ENCODE data around the gene NDUFS5. TPM values are rescaled to one million over a fixed set of nuclear protein-coding genes. Genes with fewer than 3 reads are reported as not detected.
"Not testable (repeated sequence)": the region's sequence is repeated elsewhere in the genome, so short reads cannot be mapped to it uniquely, and the experiment has no call there.

The NDUFS5 gene
- total and polyA plus RNA-seq, 7 donors, result 525 to 1,407 (median 656) TPM

DNA sequence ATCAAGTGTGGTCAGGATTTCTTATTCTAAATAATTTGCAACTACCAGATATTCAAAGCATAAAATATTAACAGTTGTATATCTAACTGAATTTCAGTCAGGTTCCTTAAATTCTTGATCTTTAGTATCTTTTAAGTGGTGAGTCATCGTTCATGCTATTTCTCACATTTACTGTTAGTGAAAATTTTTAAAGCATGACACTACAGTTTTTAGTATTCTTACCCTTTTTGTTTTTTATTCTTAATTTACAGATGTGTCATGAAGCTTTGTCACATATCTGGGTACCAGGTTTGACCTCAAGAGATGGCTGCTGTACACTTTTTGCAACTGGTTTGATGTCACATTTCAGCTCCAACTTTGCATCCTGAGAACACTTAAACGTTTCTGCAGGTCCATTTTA lies 22.4 kb upstream of the NDUFS5 start:
- H3K27me3 ChIP-seq, result no peaks in the 10 kb centered on the region
- no peak overlapping the region for H3K27ac ChIP-seq
- no peaks in the 10 kb centered on the region for H3K9me3 ChIP-seq
- WGBS, 2 donors, result 53 to 65% methylated on average over 2 of the region's 2 CpGs
- DNase-seq, result no peak
- no peak for TF ChIP-seq POLR2AphosphoS5 (IDR thresholded peaks at IDR 0.05)
- intact Hi-C loops (cut with DNase I), result no loop called here
- peaks cover 0 to 4% (median 0%) of the 10 kb centered on the region in 4 donors for H3K4me1 ChIP-seq
- H3K4me3 ChIP-seq, result no peak overlapping the region
- H3K36me3 ChIP-seq, result peaks cover 36 to 100% (median 69%) of the 10 kb centered on the region in 4 donors

DNA sequence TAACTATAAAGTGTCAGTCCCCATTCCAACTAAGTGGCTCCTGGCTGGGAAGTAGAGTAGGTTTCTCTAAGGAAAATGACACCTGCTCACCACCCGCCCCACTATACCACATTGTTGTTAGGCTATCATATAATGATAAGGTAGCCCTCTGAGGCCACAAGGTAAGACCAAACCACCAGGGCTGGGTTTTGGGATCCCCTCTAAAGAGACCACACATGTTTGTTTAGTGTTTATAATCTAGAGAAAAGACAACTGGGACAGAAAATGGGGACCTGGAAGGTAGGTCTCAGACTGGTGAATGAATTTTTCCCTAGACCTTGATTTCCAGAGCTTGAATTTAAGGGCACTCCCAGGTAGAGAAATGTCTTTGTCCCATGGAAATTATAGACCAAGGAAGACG lies 19.9 kb upstream of the NDUFS5 start:
- TF ChIP-seq POLR2A (IDR thresholded peaks at IDR 0.05) (no peak), EP300 (IDR thresholded peaks at IDR 0.05) (no peak), POLR2AphosphoS5 (IDR thresholded peaks at IDR 0.05) (no peak)
- TF ChIP-seq, protein P1, sequence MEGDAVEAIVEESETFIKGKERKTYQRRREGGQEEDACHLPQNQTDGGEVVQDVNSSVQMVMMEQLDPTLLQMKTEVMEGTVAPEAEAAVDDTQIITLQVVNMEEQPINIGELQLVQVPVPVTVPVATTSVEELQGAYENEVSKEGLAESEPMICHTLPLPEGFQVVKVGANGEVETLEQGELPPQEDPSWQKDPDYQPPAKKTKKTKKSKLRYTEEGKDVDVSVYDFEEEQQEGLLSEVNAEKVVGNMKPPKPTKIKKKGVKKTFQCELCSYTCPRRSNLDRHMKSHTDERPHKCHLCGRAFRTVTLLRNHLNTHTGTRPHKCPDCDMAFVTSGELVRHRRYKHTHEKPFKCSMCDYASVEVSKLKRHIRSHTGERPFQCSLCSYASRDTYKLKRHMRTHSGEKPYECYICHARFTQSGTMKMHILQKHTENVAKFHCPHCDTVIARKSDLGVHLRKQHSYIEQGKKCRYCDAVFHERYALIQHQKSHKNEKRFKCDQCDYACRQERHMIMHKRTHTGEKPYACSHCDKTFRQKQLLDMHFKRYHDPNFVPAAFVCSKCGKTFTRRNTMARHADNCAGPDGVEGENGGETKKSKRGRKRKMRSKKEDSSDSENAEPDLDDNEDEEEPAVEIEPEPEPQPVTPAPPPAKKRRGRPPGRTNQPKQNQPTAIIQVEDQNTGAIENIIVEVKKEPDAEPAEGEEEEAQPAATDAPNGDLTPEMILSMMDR (IDR thresholded peaks at IDR 0.05), result no peak
- H3K27me3 ChIP-seq, result no peaks in the 10 kb centered on the region
- WGBS, 2 donors, result 81 to 97% methylated on average over 2 of the region's 2 CpGs
- no peak overlapping the region for H3K4me3 ChIP-seq
- H3K9me3 ChIP-seq, result no peaks in the 10 kb centered on the region
- intact Hi-C loops (cut with DNase I), result no loop called here
- DNase-seq, result no peak
- H3K36me3 ChIP-seq, result peaks cover 35 to 98% (median 62%) of the 10 kb centered on the region in 4 donors
- no peaks in the 10 kb centered on the region for H3K4me1 ChIP-seq
- no peak overlapping the region for H3K27ac ChIP-seq

DNA sequence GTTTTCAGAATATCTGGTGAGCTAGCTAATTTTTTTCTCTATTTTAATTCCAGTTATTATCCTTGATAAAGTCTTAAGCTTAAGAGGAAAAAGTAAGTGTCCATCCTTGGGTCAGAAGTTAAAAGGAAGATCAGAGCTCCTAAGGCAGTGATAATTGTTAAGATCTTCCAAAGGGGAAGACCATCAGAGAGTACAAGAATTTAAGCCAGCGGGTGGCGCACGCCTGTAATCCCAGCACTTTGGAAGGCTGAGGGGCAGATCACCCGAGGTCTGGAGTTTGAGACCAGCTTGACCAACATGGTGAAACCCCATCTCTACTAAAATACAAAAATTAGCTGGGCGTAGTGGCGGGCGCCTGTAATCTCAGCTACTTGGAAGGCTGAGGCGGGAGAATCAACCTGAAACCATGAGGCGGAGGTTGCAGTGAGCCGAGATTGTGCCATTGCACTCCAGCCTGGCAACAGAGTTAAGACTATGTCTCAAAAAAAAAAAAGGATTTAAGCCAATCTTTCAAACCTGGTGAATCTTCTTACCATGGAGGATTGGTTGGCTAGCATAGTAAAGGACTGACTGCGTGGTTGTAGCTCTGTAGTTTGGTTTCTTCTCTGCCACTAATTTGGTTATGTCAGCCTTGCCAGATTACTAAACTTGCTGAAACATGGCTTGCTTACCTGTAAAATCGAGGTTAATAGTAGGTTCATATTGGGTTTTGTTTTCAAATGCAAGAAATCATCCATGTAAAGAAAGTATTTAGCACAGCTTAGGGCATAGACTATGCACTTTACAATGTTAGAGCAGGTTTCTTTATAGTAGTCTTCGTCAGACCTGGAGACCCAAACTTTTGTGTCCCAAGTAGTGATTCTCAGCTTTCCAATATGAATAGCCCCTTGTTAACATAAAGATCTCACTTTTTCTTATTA lies 19.2 kb upstream of the NDUFS5 start:
- intact Hi-C loops (cut with DNase I), result no loop called here
- Histone ChIP-seq H3K27ac (no peak overlapping the region), H3K4me1 (no peaks in the 10 kb centered on the region), H3K36me3 (peaks cover 28 to 98% (median 55%) of the 10 kb centered on the region in 4 donors), H3K27me3 (no peaks in the 10 kb centered on the region), H3K9me3 (no peaks in the 10 kb centered on the region), H3K4me3 (no peak overlapping the region)
- WGBS, 2 donors, result 94 to 95% methylated on average over 13 of the region's 13 CpGs
- no peak for DNase-seq
- no peak for TF ChIP-seq POLR2AphosphoS5 (IDR thresholded peaks at IDR 0.05)
- no peak for TF ChIP-seq POLR2A (IDR thresholded peaks at IDR 0.05)
- TF ChIP-seq, protein P1 (IDR thresholded peaks at IDR 0.05), result no peak
- no peak for TF ChIP-seq EP300 (IDR thresholded peaks at IDR 0.05)

DNA sequence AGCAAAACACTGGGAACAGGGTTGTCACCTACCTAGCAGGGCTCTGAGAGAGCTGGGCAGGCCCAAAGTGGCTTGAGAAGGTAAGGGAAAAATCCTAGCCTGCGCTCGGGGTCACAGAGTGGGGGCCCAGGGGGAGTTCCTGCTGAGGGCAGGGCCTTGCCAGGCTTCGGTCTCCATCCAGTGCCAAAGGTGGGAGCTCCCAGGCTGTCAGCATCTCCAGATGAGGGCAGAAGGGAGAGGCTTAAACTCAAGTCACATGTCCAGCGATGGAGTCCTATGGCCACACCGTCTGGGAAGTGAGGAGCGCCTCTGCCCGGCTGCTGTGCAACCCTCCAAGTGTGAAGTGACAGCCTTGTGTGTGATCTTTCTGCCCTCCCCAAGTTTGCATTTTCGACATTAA lies 11.2 kb upstream of the NDUFS5 start:
- H3K4me3 ChIP-seq; H3K4me1 ChIP-seq; H3K27me3 ChIP-seq; DNase-seq; intact Hi-C loops (cut with DNase I); H3K27ac ChIP-seq; H3K9me3 ChIP-seq: not testable (repeated sequence)
- WGBS, 2 donors, result 90 to 91% methylated on average over 8 of the region's 8 CpGs
- H3K36me3 ChIP-seq, result peaks cover 0 to 26% (median 0%) of the 10 kb centered on the region in 4 donors

DNA sequence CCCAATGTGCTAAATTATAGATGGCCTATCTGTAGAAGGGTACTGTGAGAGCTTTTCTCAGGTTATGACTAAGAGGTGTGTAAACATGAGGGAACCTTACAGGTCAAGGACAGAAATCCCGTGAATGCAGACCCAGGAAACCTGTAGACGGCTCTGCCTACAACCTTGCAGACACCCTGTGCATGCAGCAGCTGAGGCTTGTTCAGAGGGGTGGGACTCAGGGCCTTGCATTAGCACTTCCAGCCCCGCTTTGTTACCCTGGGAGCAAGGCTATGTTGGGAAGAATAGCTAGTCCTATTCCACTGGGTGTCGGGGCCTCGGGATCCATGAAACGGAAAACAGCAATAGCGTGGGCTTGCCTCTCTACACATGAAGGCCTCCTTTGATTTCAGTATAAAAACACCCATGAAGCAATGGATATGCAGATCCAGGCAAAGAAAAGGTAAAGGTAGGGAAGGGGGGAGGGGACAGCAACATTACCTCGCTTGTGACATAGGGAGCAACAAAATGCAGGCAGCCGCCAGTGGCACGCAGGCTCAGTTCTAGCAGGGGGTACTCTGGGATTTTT lies 9.5 kb upstream of the NDUFS5 start:
- Histone ChIP-seq H3K4me1 (no peaks in the 10 kb centered on the region), H3K9me3 (no peaks in the 10 kb centered on the region), H3K27ac (no peak overlapping the region), H3K27me3 (no peaks in the 10 kb centered on the region), H3K4me3 (no peak overlapping the region), H3K36me3 (peaks cover 0 to 10% (median 0%) of the 10 kb centered on the region in 4 donors)
- WGBS, 2 donors, result 86 to 88% methylated on average over 10 of the region's 10 CpGs
- intact Hi-C loops (cut with DNase I), result no loop called here
- TF ChIP-seq EP300 (IDR thresholded peaks at IDR 0.05), result no peak
- no peak for DNase-seq

DNA sequence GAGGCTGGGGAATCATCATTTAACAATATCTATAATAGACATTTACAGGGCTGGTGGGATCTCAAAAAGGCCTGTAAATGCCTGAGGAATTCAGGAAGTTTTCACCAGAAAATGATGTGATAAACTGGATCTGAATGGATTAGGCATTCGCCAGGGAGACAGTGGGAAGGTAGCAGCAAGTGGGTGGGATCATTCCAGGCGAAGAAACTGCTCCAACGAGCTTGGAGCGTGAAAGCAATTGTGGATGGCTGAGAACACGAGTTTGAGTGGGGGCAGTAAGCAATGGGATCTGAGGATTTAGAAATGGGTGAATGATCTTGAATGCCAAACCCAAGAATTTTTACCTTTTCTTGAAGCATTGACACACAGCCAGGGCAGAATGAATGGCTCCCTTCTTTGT lies 8.9 kb upstream of the NDUFS5 start:
- Histone ChIP-seq H3K27me3 (no peaks in the 10 kb centered on the region), H3K4me1 (no peaks in the 10 kb centered on the region), H3K36me3 (peaks cover 0 to 8% (median 0%) of the 10 kb centered on the region in 4 donors), H3K27ac (no peak overlapping the region), H3K9me3 (no peaks in the 10 kb centered on the region), H3K4me3 (no peak overlapping the region)
- intact Hi-C loops (cut with DNase I), result no loop called here
- DNase-seq, result no peak
- TF ChIP-seq, protein P1 (IDR thresholded peaks at IDR 0.05), result no peak
- TF ChIP-seq EP300 (IDR thresholded peaks at IDR 0.05) (no peak), POLR2A (IDR thresholded peaks at IDR 0.05) (no peak), POLR2AphosphoS5 (IDR thresholded peaks at IDR 0.05) (no peak)
- 84 to 90% methylated on average over 5 of the region's 5 CpGs for WGBS, 2 donors

DNA sequence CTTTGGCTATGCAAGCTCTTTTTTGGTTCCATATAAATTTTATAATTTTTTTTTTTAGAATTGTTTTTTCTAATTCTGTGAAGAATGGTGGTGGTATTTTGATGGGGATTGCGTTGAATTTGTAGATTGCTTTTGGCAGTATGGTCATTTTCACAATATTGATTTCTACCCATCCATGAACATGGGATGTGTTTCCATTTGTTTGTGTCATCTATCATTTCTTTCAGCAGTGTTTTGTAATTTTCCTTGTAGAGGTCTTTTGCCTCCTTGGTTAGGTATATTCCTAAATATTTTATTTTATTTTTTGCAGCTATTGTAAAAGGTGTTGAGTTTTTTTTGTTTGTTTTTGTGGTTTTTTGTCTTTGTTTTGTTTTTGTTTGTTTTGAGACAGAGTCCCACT lies 5.7 kb upstream of the NDUFS5 start:
- H3K27me3 ChIP-seq; H3K36me3 ChIP-seq; H3K4me3 ChIP-seq; intact Hi-C loops (cut with DNase I); H3K27ac ChIP-seq; DNase-seq; H3K4me1 ChIP-seq; H3K9me3 ChIP-seq: not testable (repeated sequence)
- WGBS, 2 donors, result 50 to 100% methylated on average over 1 of the region's 1 CpG

Measured in sigmoid colon (tissue), 7 donors.